NB4 (cell line): ENCODE results near the gene DCLRE1C.

Experiments
- CTCF ChIP-seq: IDR thresholded peaks from one replicate; pipeline ENCODE4 v1.5.1; 2012; ENCODE audit warnings: low read depth, low read length
- MAX ChIP-seq: IDR thresholded peaks from 2 replicates; pipeline ENCODE4 v1.6.1; 2011; ENCODE audit warnings: low read depth, low read length
- POLR2A ChIP-seq: IDR thresholded peaks from 2 replicates; pipeline ENCODE4 v1.6.1; 2011; ENCODE audit warnings: mild to moderate bottlenecking; ENCODE audit not compliant: insufficient read length; ENCODE audit errors: extremely low read depth

- TF ChIP-seq CTCF (no peak), MAX (no peak), POLR2A (no peak)
Measured at GRCh38 chr10:14905890-14906289, 48.0 kb downstream of the DCLRE1C start.
